GM12878 (cell line): ENCODE data around the gene PPP2R5D. TPM values are rescaled to one million over a fixed set of nuclear protein-coding genes. Genes with fewer than 3 reads are reported as not detected.

ENCODE experiments used
- ATAC-seq: fragments of 200-7000 bp; cut with Tn5 transposase; 3 replicates; pipeline ENCODE4 v1.9.1; 2020; ENCODE audit warnings: mild to moderate bottlenecking, moderate library complexity
- BruUV-seq: library from RNA; stranded (reverse); fragments of 400-500 nt; replicated peaks from 2 replicates; lab custom pipeline; 2021; lab: Mats Ljungman, UMichigan
- CTCF ChIA-PET: fragments of 300-600 bp; sonication (Branson Sonifier 250); formaldehyde crosslinking; extraction: SDS; loops from one replicate; lab custom pipeline; 2021; ENCODE audit warnings: inconsistent platforms; lab: Yijun Ruan, JAX
- POLR2A ChIA-PET: fragments of 350-600 bp; formaldehyde crosslinking; extraction: SDS; loops from one replicate; lab custom pipeline; 2021; ENCODE audit warnings: inconsistent platforms; lab: Charles Lee
- RAD21 ChIA-PET: fragments of 300-600 bp; sonication (Branson Sonifier 250); formaldehyde crosslinking; loops from one replicate; lab custom pipeline; 2023; ENCODE audit warnings: antibody characterized with exemption; ENCODE audit not compliant: unreplicated experiment; lab: Charles Lee
- SMC1A ChIA-PET: fragments of 300-600 bp; sonication (Branson Sonifier 250); formaldehyde crosslinking; loops from one replicate; lab custom pipeline; 2023; ENCODE audit not compliant: unreplicated experiment, uncharacterized antibody; lab: Charles Lee
- DNase-seq: peaks from one replicate; pipeline ENCODE4 v3.0.0-alpha.2; 2011; ENCODE audit warnings: low read depth, low spot score
- FAIRE-seq: peaks from 3 replicates; lab custom pipeline; 2011; peaks lifted over from hg19 to GRCh38; lab: Jason Lieb, UNC
- H2AFZ ChIP-seq: 2 replicates; pipeline ENCODE4 v1.6.0; 2011; ENCODE audit warnings: low read depth, low read length, control low read depth; ENCODE audit not compliant: control insufficient read depth
- H3K27ac ChIP-seq: 2 replicates; pipeline ENCODE4 v1.5.1; 2011; ENCODE audit warnings: control low read depth; ENCODE audit not compliant: control insufficient read depth, insufficient read depth
- H3K27me3 ChIP-seq, 2 experiments: replicated peaks in 1 of 2; 2 replicates each; pipeline versions ENCODE4 v1.6.0 to v1.6.1; 2011; ENCODE audit warnings: low read length in 1 of 2; ENCODE audit not compliant: control insufficient read depth in 2 of 2, insufficient read depth in 2 of 2
- H3K36me3 ChIP-seq, 2 experiments: 2 replicates each; pipeline ENCODE4 v1.5.1; 2011; ENCODE audit warnings: low read length in 1 of 2; ENCODE audit not compliant: control insufficient read depth in 2 of 2, insufficient read depth in 2 of 2
- H3K4me1 ChIP-seq: 2 replicates; pipeline ENCODE4 v1.6.1; 2011; ENCODE audit warnings: mild to moderate bottlenecking, low read length, moderate library complexity, mixed read lengths; ENCODE audit not compliant: control insufficient read depth, insufficient read depth
- H3K4me2 ChIP-seq: 2 replicates; pipeline ENCODE4 v1.6.0; 2011; ENCODE audit warnings: control low read depth; ENCODE audit not compliant: control insufficient read depth, insufficient read depth
- H3K4me3 ChIP-seq: fragments of 200-600 bp; sonication (generic); 2 replicates; pipeline ENCODE4 v1.5.1; 2016
- H3K79me2 ChIP-seq: 2 replicates; pipeline ENCODE4 v1.6.0; 2011; ENCODE audit warnings: low read length; ENCODE audit not compliant: control insufficient read depth, insufficient read depth
- H3K9ac ChIP-seq: 2 replicates; pipeline ENCODE4 v1.8.0; 2011; ENCODE audit warnings: low read length, control low read depth, mixed read lengths; ENCODE audit not compliant: control insufficient read depth, insufficient read depth
- H3K9me3 ChIP-seq: replicated peaks from 3 replicates; pipeline ENCODE4 v1.5.1; 2011; ENCODE audit warnings: mild to moderate bottlenecking, low read length; ENCODE audit not compliant: control insufficient read depth, insufficient read depth
- H4K20me1 ChIP-seq: 2 replicates; pipeline ENCODE4 v1.6.0; 2011; ENCODE audit not compliant: control insufficient read depth, insufficient read depth
- MAX ChIP-seq: IDR thresholded peaks from 2 replicates; pipeline ENCODE4 v1.6.1; 2012; ENCODE audit warnings: low read depth, low read length, improper control_type of control experiment
- NR2C1 ChIP-seq: fragments of 450-650 bp; IDR thresholded peaks from 2 replicates; pipeline ENCODE4 v1.6.1; 2017; ENCODE audit warnings: antibody characterized with exemption, mild to moderate bottlenecking, moderate library complexity
- POLR2AphosphoS2 ChIP-seq: IDR thresholded peaks from 2 replicates; pipeline ENCODE4 v1.6.1; 2011; ENCODE audit warnings: low read depth, mild to moderate bottlenecking, low read length, improper control_type of control experiment, moderate library complexity
- TBL1XR1 ChIP-seq: IDR thresholded peaks from 2 replicates; pipeline ENCODE4 v1.6.1; 2012; ENCODE audit warnings: low read depth, low read length, improper control_type of control experiment
- WGBS: methylation state at CpG from one replicate; pipeline ENCODE4 v1.1.6; 2016; ENCODE audit warnings: low lambda C conversion rate; ENCODE audit not compliant: insufficient replicate concordance, insufficient coverage; ENCODE audit errors: missing lambda C conversion rate; 5-methylcytosine and 5-hydroxymethylcytosine counted together
- in situ Hi-C: fragments of 300-500 bp; cut with MboI; formaldehyde crosslinking; loops from 9 replicates; pipeline ENCODE4 v1.14.3; 2018; ENCODE audit warnings: mixed read lengths
- intact Hi-C: fragments of 100-400 bp; cut with micrococcal nuclease; formaldehyde crosslinking; loops from one replicate; pipeline ENCODE4 v1.14.2; 2022; ENCODE audit not compliant: unreplicated experiment
- polyA plus RNA-seq, 11 experiments: library from polyadenylated mRNA; depleted of rRNA in 4 of 11; unstranded in 6 of 11; stranded (reverse) in 5 of 11; fragments of >200 nt; fragmentation: Nextera tagmentation in 4 of 11; fragmentation: Illumina TruSeq in 1 of 11; extraction: Ambion mirVana in 4 of 11; extraction: Trizol in 1 of 11; gene quantifications; 1 replicate in 1 of 11; 2 replicates in 10 of 11; pipeline versions ENCODE4 v1.2.1 to v1.2.3, GENCODE V29; 2011 to 2016; ENCODE audit warnings: inconsistent platforms in 2 of 11, missing spikeins in 2 of 11, low read depth in 1 of 11
- total RNA-seq, 4 experiments: library from RNA; depleted of rRNA in 3 of 4; stranded (reverse); fragments of >200 nt in 3 of 4; fragmentation: Illumina TruSeq in 1 of 4; extraction: Trizol in 1 of 4; gene quantifications; 2 replicates each; pipeline versions ENCODE4 v1.2.1 to v1.2.3, GENCODE V29; 2013 to 2021
- TF ChIP-seq, protein P1 (sequence below): fragments of 450-650 bp; IDR thresholded peaks from 2 replicates; pipeline ENCODE4 v1.6.1; 2017; ENCODE audit warnings: mild to moderate bottlenecking, moderate library complexity
- TF ChIP-seq, protein P2 (sequence below): fragments of 450-650 bp; IDR thresholded peaks from 2 replicates; pipeline ENCODE4 v1.6.1; 2016; ENCODE audit warnings: mild to moderate bottlenecking, moderate library complexity, borderline replicate concordance

The PPP2R5D gene
- total and polyA plus RNA-seq, 10 of the 15 experiments (the other 5 are each of a cell fraction or from before 2014, with no cell fraction given), result 1.5 to 59.0 (median 32.0) TPM

GRCh38 chr6:43026365-43026764 lies 42.0 kb downstream of the PPP2R5D start:
- no peak overlapping the region for H3K27ac ChIP-seq
- no peak overlapping the region for H3K9ac ChIP-seq
- ChIA-PET POLR2A (interaction anchor here (0.6 kb wide), 1 partner anchor 47 kb away, joined by 4 read pairs; no protein-coding TSS in a partner anchor), CTCF (interaction anchor here (1.4 kb wide), 1 partner anchor 117 kb away, joined by 3 read pairs; no protein-coding TSS in a partner anchor), RAD21 (no interaction called here), SMC1A (no interaction called here)
- ATAC-seq (no peak), DNase-seq (no peak), FAIRE-seq (no peak)
- H4K20me1 ChIP-seq, result peaks cover 3% of the 10 kb centered on the region; the same call in 1 of the 2 replicates
- intact Hi-C loops (no loop called here), in situ Hi-C loops (no loop called here)
- peaks cover 12 to 28% of the 10 kb centered on the region in 2 experiments for H3K36me3 ChIP-seq
- H3K4me2 ChIP-seq, result no peak overlapping the region
- H3K79me2 ChIP-seq, result peaks cover 21% of the 10 kb centered on the region
- peaks cover 6% of the 10 kb centered on the region; the same call in 1 of the 2 replicates for H3K4me1 ChIP-seq
- BruUV-seq, result no TSS peak
- no peaks in the 10 kb centered on the region for H3K27me3 ChIP-seq
- WGBS, result 96% methylated on average over 5 of the region's 5 CpGs
- TF ChIP-seq TBL1XR1 (no peak), MAX (no peak), POLR2AphosphoS2 (no peak)
- no peaks in the 10 kb centered on the region for H3K9me3 ChIP-seq
- H3K4me3 ChIP-seq, result no peak overlapping the region
- no peak overlapping the region for H2AFZ ChIP-seq

GRCh38 chr6:43029120-43029519 lies 44.8 kb downstream of the PPP2R5D start:
- no peak overlapping the region for H3K4me3 ChIP-seq
- TF ChIP-seq, protein P1, sequence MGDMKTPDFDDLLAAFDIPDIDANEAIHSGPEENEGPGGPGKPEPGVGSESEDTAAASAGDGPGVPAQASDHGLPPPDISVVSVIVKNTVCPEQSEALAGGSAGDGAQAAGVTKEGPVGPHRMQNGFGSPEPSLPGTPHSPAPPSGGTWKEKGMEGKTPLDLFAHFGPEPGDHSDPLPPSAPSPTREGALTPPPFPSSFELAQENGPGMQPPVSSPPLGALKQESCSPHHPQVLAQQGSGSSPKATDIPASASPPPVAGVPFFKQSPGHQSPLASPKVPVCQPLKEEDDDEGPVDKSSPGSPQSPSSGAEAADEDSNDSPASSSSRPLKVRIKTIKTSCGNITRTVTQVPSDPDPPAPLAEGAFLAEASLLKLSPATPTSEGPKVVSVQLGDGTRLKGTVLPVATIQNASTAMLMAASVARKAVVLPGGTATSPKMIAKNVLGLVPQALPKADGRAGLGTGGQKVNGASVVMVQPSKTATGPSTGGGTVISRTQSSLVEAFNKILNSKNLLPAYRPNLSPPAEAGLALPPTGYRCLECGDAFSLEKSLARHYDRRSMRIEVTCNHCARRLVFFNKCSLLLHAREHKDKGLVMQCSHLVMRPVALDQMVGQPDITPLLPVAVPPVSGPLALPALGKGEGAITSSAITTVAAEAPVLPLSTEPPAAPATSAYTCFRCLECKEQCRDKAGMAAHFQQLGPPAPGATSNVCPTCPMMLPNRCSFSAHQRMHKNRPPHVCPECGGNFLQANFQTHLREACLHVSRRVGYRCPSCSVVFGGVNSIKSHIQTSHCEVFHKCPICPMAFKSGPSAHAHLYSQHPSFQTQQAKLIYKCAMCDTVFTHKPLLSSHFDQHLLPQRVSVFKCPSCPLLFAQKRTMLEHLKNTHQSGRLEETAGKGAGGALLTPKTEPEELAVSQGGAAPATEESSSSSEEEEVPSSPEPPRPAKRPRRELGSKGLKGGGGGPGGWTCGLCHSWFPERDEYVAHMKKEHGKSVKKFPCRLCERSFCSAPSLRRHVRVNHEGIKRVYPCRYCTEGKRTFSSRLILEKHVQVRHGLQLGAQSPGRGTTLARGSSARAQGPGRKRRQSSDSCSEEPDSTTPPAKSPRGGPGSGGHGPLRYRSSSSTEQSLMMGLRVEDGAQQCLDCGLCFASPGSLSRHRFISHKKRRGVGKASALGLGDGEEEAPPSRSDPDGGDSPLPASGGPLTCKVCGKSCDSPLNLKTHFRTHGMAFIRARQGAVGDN, result no peak
- no peak for TF ChIP-seq NR2C1
- TF ChIP-seq, protein P2, sequence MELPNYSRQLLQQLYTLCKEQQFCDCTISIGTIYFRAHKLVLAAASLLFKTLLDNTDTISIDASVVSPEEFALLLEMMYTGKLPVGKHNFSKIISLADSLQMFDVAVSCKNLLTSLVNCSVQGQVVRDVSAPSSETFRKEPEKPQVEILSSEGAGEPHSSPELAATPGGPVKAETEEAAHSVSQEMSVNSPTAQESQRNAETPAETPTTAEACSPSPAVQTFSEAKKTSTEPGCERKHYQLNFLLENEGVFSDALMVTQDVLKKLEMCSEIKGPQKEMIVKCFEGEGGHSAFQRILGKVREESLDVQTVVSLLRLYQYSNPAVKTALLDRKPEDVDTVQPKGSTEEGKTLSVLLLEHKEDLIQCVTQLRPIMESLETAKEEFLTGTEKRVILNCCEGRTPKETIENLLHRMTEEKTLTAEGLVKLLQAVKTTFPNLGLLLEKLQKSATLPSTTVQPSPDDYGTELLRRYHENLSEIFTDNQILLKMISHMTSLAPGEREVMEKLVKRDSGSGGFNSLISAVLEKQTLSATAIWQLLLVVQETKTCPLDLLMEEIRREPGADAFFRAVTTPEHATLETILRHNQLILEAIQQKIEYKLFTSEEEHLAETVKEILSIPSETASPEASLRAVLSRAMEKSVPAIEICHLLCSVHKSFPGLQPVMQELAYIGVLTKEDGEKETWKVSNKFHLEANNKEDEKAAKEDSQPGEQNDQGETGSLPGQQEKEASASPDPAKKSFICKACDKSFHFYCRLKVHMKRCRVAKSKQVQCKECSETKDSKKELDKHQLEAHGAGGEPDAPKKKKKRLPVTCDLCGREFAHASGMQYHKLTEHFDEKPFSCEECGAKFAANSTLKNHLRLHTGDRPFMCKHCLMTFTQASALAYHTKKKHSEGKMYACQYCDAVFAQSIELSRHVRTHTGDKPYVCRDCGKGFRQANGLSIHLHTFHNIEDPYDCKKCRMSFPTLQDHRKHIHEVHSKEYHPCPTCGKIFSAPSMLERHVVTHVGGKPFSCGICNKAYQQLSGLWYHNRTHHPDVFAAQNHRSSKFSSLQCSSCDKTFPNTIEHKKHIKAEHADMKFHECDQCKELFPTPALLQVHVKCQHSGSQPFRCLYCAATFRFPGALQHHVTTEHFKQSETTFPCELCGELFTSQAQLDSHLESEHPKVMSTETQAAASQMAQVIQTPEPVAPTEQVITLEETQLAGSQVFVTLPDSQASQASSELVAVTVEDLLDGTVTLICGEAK, result no peak
- no peak for FAIRE-seq
- no peak overlapping the region for H3K4me2 ChIP-seq
- peaks cover 3% of the 10 kb centered on the region; the same call in 1 of the 2 replicates for H4K20me1 ChIP-seq
- H3K36me3 ChIP-seq, result peaks cover 12 to 32% of the 10 kb centered on the region in 2 experiments
- H3K27ac ChIP-seq, result no peak overlapping the region
- peaks cover 4% of the 10 kb centered on the region for H3K79me2 ChIP-seq
- ChIA-PET POLR2A (no interaction called here), RAD21 (no interaction called here), SMC1A (no interaction called here), CTCF (interaction anchor here (0.6 kb wide), 1 partner anchor 98 kb away, joined by 4 read pairs; no protein-coding TSS in a partner anchor)
- H2AFZ ChIP-seq, result no peak overlapping the region
- BruUV-seq, result no TSS peak
- H3K9me3 ChIP-seq, result no peaks in the 10 kb centered on the region
- intact Hi-C loops, result no loop called here
- no peaks in the 10 kb centered on the region for H3K4me1 ChIP-seq
- WGBS, result 97% methylated on average over 9 of the region's 9 CpGs
- DNase-seq, result no peak
- H3K27me3 ChIP-seq, result no peaks in the 10 kb centered on the region
- ATAC-seq, result no peak
- in situ Hi-C loops, result no loop called here
- H3K9ac ChIP-seq, result no peak overlapping the region
